HEK293 (cell line): ENCODE results near the gene HOXB7.

Experiments
- CTCF ChIA-PET: fragments of 350-600 bp; formaldehyde crosslinking; extraction: SDS; loops from one replicate; lab custom pipeline; 2021; ENCODE audit warnings: antibody characterized with exemption; lab: Yijun Ruan, JAX
- POLR2A ChIA-PET: fragments of 300-600 bp; formaldehyde crosslinking; extraction: SDS; loops from one replicate; lab custom pipeline; 2020; ENCODE audit warnings: antibody characterized with exemption, inconsistent platforms; lab: Yijun Ruan, JAX
- H3K27ac ChIP-seq: fragments of 200-500 bp; sonication (Bioruptor generic); 2 replicates; pipeline ENCODE4 v1.5.1; 2014; ENCODE audit warnings: low read depth, low read length, control low read depth, inconsistent platforms; ENCODE audit errors: extremely low read depth
- H3K36me3 ChIP-seq, 2 experiments: fragments of 200-500 bp in 1 of 2; sonication (Bioruptor generic) in 1 of 2; 1 replicate in 1 of 2; 2 replicates in 1 of 2; pipeline ENCODE4 v1.5.1; 2014 to 2017; ENCODE audit warnings: inconsistent platforms in 2 of 2, low read length in 2 of 2; ENCODE audit not compliant: control insufficient read depth in 2 of 2, insufficient read depth in 1 of 2
- H3K4me1 ChIP-seq: fragments of 200-500 bp; sonication (Bioruptor generic); 2 replicates; pipeline ENCODE4 v1.5.1; 2014; ENCODE audit warnings: mild to moderate bottlenecking, low read length, inconsistent platforms; ENCODE audit not compliant: control insufficient read depth, insufficient read depth
- H3K4me3 ChIP-seq: 2 replicates; pipeline ENCODE4 v1.5.1; 2011; ENCODE audit warnings: low read depth, mild to moderate bottlenecking, control low read depth, low read length, moderate library complexity
- H3K9me3 ChIP-seq: fragments of 200-500 bp; sonication (Bioruptor generic); 2 replicates; pipeline ENCODE4 v1.5.1; 2014; ENCODE audit warnings: low read depth, low read length, inconsistent platforms; ENCODE audit not compliant: control insufficient read depth, insufficient read depth
- BCL6B ChIP-seq: fragments of 450-650 bp; formaldehyde crosslinking; IDR thresholded peaks from 2 replicates; pipeline ENCODE4 v1.5.1; 2017; ENCODE audit warnings: missing biosample characterization, missing genetic modification characterization
- IKZF3 ChIP-seq: fragments of 450-650 bp; IDR thresholded peaks from 2 replicates; pipeline ENCODE4 v1.5.0; 2018; ENCODE audit warnings: missing biosample characterization, mild to moderate bottlenecking, missing genetic modification characterization, moderate library complexity
- KLF10 ChIP-seq: fragments of 450-650 bp; IDR thresholded peaks from 2 replicates; pipeline ENCODE4 v1.5.1; 2018; ENCODE audit warnings: missing biosample characterization, mild to moderate bottlenecking, missing genetic modification characterization
- KLF7 ChIP-seq: fragments of 450-650 bp; formaldehyde crosslinking; IDR thresholded peaks from 2 replicates; pipeline ENCODE4 v1.5.1; 2016; ENCODE audit warnings: missing biosample characterization, missing genetic modification characterization, borderline replicate concordance
- PRDM6 ChIP-seq: fragments of 450-650 bp; formaldehyde crosslinking; IDR thresholded peaks from 2 replicates; pipeline ENCODE4 v1.5.1; 2017; ENCODE audit warnings: missing biosample characterization, missing genetic modification characterization
- SP7 ChIP-seq: fragments of 450-650 bp; formaldehyde crosslinking; IDR thresholded peaks from 2 replicates; pipeline ENCODE4 v1.5.1; 2016; ENCODE audit warnings: missing biosample characterization, missing genetic modification characterization
- YY1 ChIP-seq: fragments of 450-650 bp; formaldehyde crosslinking; IDR thresholded peaks from 2 replicates; pipeline ENCODE4 v1.5.1; 2018; ENCODE audit warnings: missing biosample characterization, missing genetic modification characterization
- ZBTB20 ChIP-seq: fragments of 450-650 bp; formaldehyde crosslinking; IDR thresholded peaks from 2 replicates; pipeline ENCODE4 v1.5.1; 2016; ENCODE audit warnings: missing biosample characterization, missing genetic modification characterization
- ZNF133 ChIP-seq: fragments of 450-650 bp; formaldehyde crosslinking; IDR thresholded peaks from 2 replicates; pipeline ENCODE4 v1.5.1; 2016; ENCODE audit warnings: missing biosample characterization, missing genetic modification characterization
- ZNF157 ChIP-seq: fragments of 450-650 bp; formaldehyde crosslinking; IDR thresholded peaks from 2 replicates; pipeline ENCODE4 v1.5.1; 2016; ENCODE audit warnings: missing biosample characterization, missing genetic modification characterization
- ZNF174 ChIP-seq: fragments of 450-650 bp; formaldehyde crosslinking; IDR thresholded peaks from 2 replicates; pipeline ENCODE4 v1.5.0; 2017; ENCODE audit warnings: missing biosample characterization, mild to moderate bottlenecking, missing genetic modification characterization
- ZNF19 ChIP-seq: fragments of 450-650 bp; formaldehyde crosslinking; IDR thresholded peaks from 2 replicates; pipeline ENCODE4; 2016; ENCODE audit warnings: missing biosample characterization, missing genetic modification characterization, low read depth
- ZNF2 ChIP-seq: fragments of 450-650 bp; formaldehyde crosslinking; IDR thresholded peaks from 2 replicates; pipeline ENCODE4 v1.5.1; 2016; ENCODE audit warnings: missing biosample characterization, missing genetic modification characterization
- ZNF292 ChIP-seq: fragments of 450-650 bp; formaldehyde crosslinking; IDR thresholded peaks from 2 replicates; pipeline ENCODE4 v1.5.1; 2016; ENCODE audit warnings: low read depth, missing biosample characterization, missing genetic modification characterization, borderline replicate concordance
- ZNF341 ChIP-seq: fragments of 450-650 bp; formaldehyde crosslinking; IDR thresholded peaks from 2 replicates; pipeline ENCODE4; 2016; ENCODE audit warnings: low read depth, missing biosample characterization, missing genetic modification characterization
- ZNF391 ChIP-seq: fragments of 450-650 bp; formaldehyde crosslinking; IDR thresholded peaks from 2 replicates; pipeline ENCODE4 v1.5.1; 2016; ENCODE audit warnings: low read depth, missing biosample characterization, missing genetic modification characterization, borderline replicate concordance
- ZNF426 ChIP-seq: fragments of 450-650 bp; formaldehyde crosslinking; IDR thresholded peaks from 2 replicates; pipeline ENCODE4 v1.5.1; 2017; ENCODE audit warnings: missing biosample characterization, missing genetic modification characterization, mild to moderate bottlenecking, inconsistent platforms, moderate library complexity
- ZNF449 ChIP-seq: fragments of 450-650 bp; formaldehyde crosslinking; IDR thresholded peaks from 2 replicates; pipeline ENCODE4 v1.5.1; 2017; ENCODE audit warnings: missing biosample characterization, mild to moderate bottlenecking, missing genetic modification characterization, moderate library complexity
- ZNF473 ChIP-seq: fragments of 450-650 bp; formaldehyde crosslinking; IDR thresholded peaks from 2 replicates; pipeline ENCODE4 v1.5.1; 2017; ENCODE audit warnings: missing biosample characterization, missing genetic modification characterization
- ZNF501 ChIP-seq: fragments of 450-650 bp; formaldehyde crosslinking; IDR thresholded peaks from 2 replicates; pipeline ENCODE4 v1.5.1; 2016; ENCODE audit warnings: missing biosample characterization, missing genetic modification characterization
- ZNF549 ChIP-seq: fragments of 450-650 bp; IDR thresholded peaks from 2 replicates; pipeline ENCODE4 v1.5.1; 2018; ENCODE audit warnings: missing biosample characterization, missing genetic modification characterization, mild to moderate bottlenecking, inconsistent platforms, moderate library complexity
- ZNF561 ChIP-seq: fragments of 450-650 bp; IDR thresholded peaks from 2 replicates; pipeline ENCODE4 v1.5.1; 2018; ENCODE audit warnings: missing biosample characterization, missing genetic modification characterization, borderline replicate concordance
- ZNF600 ChIP-seq: fragments of 450-650 bp; formaldehyde crosslinking; IDR thresholded peaks from 2 replicates; pipeline ENCODE4 v1.5.1; 2016; ENCODE audit warnings: missing biosample characterization, missing genetic modification characterization
- ZNF624 ChIP-seq: fragments of 450-650 bp; formaldehyde crosslinking; IDR thresholded peaks from 2 replicates; pipeline ENCODE4 v1.5.1; 2017; ENCODE audit warnings: missing biosample characterization, missing genetic modification characterization
- ZNF629 ChIP-seq: fragments of 450-650 bp; formaldehyde crosslinking; IDR thresholded peaks from 2 replicates; pipeline ENCODE4 v1.5.1; 2017; ENCODE audit warnings: missing biosample characterization, missing genetic modification characterization
- ZNF645 ChIP-seq: fragments of 450-650 bp; formaldehyde crosslinking; IDR thresholded peaks from 2 replicates; pipeline ENCODE4; 2016; ENCODE audit warnings: missing biosample characterization, missing genetic modification characterization
- ZSCAN16 ChIP-seq: fragments of 450-650 bp; formaldehyde crosslinking; IDR thresholded peaks from 2 replicates; pipeline ENCODE4 v1.5.1; 2016; ENCODE audit warnings: missing biosample characterization, missing genetic modification characterization
- TF ChIP-seq, protein P1 (sequence below): fragments of 450-650 bp; formaldehyde crosslinking; IDR thresholded peaks from 2 replicates; pipeline ENCODE4 v1.5.1; 2016; ENCODE audit warnings: missing biosample characterization, missing genetic modification characterization, low read depth

Gene HOXB7

DNA sequence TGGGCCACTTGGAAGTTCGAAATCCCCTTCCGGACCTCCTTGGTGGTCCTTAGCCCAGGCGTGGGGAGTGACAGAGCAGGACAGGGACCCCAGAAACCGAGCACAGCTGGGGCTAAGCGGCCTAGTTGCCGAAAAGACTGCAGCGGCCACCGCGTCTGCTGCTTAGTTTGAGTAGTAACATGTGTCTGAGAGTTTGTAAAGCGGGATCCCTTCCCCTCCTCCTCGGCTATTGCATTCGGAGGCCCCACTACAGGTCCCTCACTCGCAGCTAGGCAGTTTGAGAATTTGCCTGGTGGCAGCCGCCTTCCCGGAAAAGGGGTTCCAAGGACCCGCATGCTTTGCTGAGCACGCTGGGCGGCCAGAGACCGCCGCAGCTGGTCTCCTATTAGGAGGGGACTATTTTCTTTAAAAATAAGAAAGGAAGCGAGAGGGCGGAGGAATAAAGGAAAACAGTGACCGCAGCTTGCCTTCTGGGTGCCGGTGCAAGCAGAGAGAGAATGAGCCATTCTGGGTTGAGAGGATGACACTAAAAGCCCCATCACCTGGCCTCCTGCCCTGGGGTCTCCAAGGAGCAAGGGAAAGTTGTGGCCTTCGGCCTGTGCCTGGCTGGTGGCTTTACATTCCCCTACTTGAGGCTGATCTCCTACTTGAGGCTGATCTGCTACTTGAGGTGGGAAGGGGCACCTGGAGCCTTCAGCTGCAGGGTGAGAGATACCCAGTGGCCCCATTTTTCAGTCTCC lies 16.1 kb downstream of the HOXB7 start (continued):
- no peak for TF ChIP-seq ZNF449 (tag by site-specific recombination)
- TF ChIP-seq ZNF292 (tag by site-specific recombination) = no peak
- TF ChIP-seq ZNF600 (tag by site-specific recombination) = 0 out of 2 replicates have a peak, but pooled peaks have one; percentile 8
- TF ChIP-seq KLF10 (tag by site-specific recombination) = no peak
- no peak for TF ChIP-seq ZNF133 (tag by site-specific recombination)
- TF ChIP-seq ZBTB20 = peak; percentile 11; the same call in 1 of the 2 replicates
- TF ChIP-seq, all 188 proteins: peak for 5

- no peaks in the 10 kb centered on the region for H3K9me3 ChIP-seq
- no peak overlapping the region; the same call in 1 of the 2 replicates for H3K4me3 ChIP-seq
- peak overlapping the region; percentile 68 for H3K27ac ChIP-seq
- peaks cover 31% of the 10 kb centered on the region for H3K4me1 ChIP-seq
- ChIA-PET POLR2A (interaction anchor here (1.6 kb wide), 1 partner anchor 47 kb away, joined by 4 read pairs; no protein-coding TSS in a partner anchor), CTCF (interaction anchor here (0.6 to 6.0 kb wide), 34 partner anchors 10 to 379 kb away, joined by 3 to 52 read pairs (median 6); no protein-coding TSS in a partner anchor)
- peaks cover 5 to 46% of the 10 kb centered on the region in 2 experiments; a peak in 2 of 3 replicates for H3K36me3 ChIP-seq
- TF ChIP-seq ZNF549 (tag by site-specific recombination) (no peak), ZNF19 (tag by site-specific recombination) (no peak), PRDM6 (peak; percentile 80), BCL6B (tag by site-specific recombination) (no peak), ZNF624 (no peak), ZNF600 (tag by site-specific recombination) (peak; percentile 59; the same call in 1 of the 2 replicates), ZNF561 (tag by site-specific recombination) (peak; percentile 97), ZNF157 (tag by site-specific recombination) (no peak), SP7 (peak; percentile 83), ZNF2 (tag by site-specific recombination) (peak; percentile 50), ZSCAN16 (tag by site-specific recombination) (no peak), ZNF341 (tag by site-specific recombination) (peak; percentile 26; the same call in 1 of the 2 replicates), ZNF426 (tag by site-specific recombination) (no peak), ZNF473 (tag by site-specific recombination) (no peak), YY1 (tag by site-specific recombination) (peak; percentile 90), ZNF174 (tag by site-specific recombination) (no peak), KLF7 (tag by site-specific recombination) (peak; percentile 71), ZNF629 (tag by site-specific recombination) (peak; percentile 91), ZNF391 (tag by site-specific recombination) (peak; percentile 82; the same call in 1 of the 2 replicates), ZNF501 (tag by site-specific recombination) (peak; percentile 37), IKZF3 (tag by site-specific recombination) (peak; percentile 92), ZNF645 (tag by site-specific recombination) (no peak)
- TF ChIP-seq, protein P1, sequence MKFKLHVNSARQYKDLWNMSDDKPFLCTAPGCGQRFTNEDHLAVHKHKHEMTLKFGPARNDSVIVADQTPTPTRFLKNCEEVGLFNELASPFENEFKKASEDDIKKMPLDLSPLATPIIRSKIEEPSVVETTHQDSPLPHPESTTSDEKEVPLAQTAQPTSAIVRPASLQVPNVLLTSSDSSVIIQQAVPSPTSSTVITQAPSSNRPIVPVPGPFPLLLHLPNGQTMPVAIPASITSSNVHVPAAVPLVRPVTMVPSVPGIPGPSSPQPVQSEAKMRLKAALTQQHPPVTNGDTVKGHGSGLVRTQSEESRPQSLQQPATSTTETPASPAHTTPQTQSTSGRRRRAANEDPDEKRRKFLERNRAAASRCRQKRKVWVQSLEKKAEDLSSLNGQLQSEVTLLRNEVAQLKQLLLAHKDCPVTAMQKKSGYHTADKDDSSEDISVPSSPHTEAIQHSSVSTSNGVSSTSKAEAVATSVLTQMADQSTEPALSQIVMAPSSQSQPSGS (tag by site-specific recombination) = peak; percentile 64; the same call in 1 of the 2 replicates
Observed at GRCh38 chr17:48593840-48594537, 16.8 kb downstream of the HOXB7 start.
